SK-N-SH (cell line): Measurements from ENCODE around the gene EML3.

Experiments used
- CHD2 ChIP-seq: fragments of 150-350 bp; IDR thresholded peaks from 2 replicates; pipeline ENCODE4 v1.6.1; 2018; ENCODE audit warnings: low read length; ENCODE audit not compliant: partially characterized antibody
- CTCF ChIP-seq: fragments of 200-600 bp; sonication (generic); IDR thresholded peaks from 2 replicates; pipeline ENCODE4 v1.6.1; 2017; ENCODE audit warnings: antibody characterized with exemption, mild to moderate bottlenecking, moderate library complexity
- EP300 ChIP-seq, 2 experiments: IDR thresholded peaks; 2 replicates each; pipeline versions ENCODE4 v1.4.0 to v1.6.1; 2012; ENCODE audit warnings: borderline replicate concordance in 1 of 2, low read depth in 1 of 2, low read length in 1 of 2
- EZH2phosphoT487 ChIP-seq: fragments of 200-600 bp; sonication (generic); IDR thresholded peaks from 2 replicates; pipeline ENCODE4 v1.6.1; 2017; ENCODE audit warnings: low read depth, mixed run types, mild to moderate bottlenecking, antibody characterized with exemption, moderate library complexity, borderline replicate concordance
- FOXM1 ChIP-seq: IDR thresholded peaks from 2 replicates; pipeline ENCODE4 v1.4.0; 2012; ENCODE audit warnings: low read depth, mild to moderate bottlenecking
- GABPA ChIP-seq: IDR thresholded peaks from 2 replicates; pipeline ENCODE4 v1.4.0; 2012; ENCODE audit warnings: low read depth, mild to moderate bottlenecking
- GATA2 ChIP-seq: sonication (generic); formaldehyde crosslinking; IDR thresholded peaks from 2 replicates; pipeline ENCODE4 v1.5.0; 2020; ENCODE audit warnings: mild to moderate bottlenecking, missing genetic modification reagents
- NFIC ChIP-seq: IDR thresholded peaks from 2 replicates; pipeline ENCODE4 v1.4.0; 2012; ENCODE audit warnings: borderline replicate concordance
- RAD21 ChIP-seq: IDR thresholded peaks from 2 replicates; pipeline ENCODE4 v1.6.1; 2012; ENCODE audit warnings: mild to moderate bottlenecking, low read length
- RFX5 ChIP-seq: IDR thresholded peaks from 2 replicates; pipeline ENCODE4 v1.6.1; 2012; ENCODE audit warnings: mild to moderate bottlenecking, improper control_type of control experiment, low read length
- SIN3A ChIP-seq: IDR thresholded peaks from 2 replicates; pipeline ENCODE4 v1.6.1; 2012; ENCODE audit warnings: low read depth, mild to moderate bottlenecking, low read length, moderate library complexity, borderline replicate concordance
- TCF12 ChIP-seq: IDR thresholded peaks from 2 replicates; pipeline ENCODE4 v1.4.0; 2012

GRCh38 chr11:62588966-62589637 lies 23.5 kb downstream of the EML3 start:
- TF ChIP-seq CTCF (peak; percentile 54), RFX5 (no peak), TCF12 (no peak), EP300 (IDR thresholded peaks at IDR 0.05; ENCODE audit: borderline replicate concordance in 1 of 2, low read depth in 1 of 2, low read length in 1 of 2) (no peak), GATA2 (no peak), RAD21 (no peak), GABPA (no peak), CHD2 (no peak), FOXM1 (no peak), NFIC (no peak), SIN3A (no peak), EZH2phosphoT487 (no peak)
